HG02943 (cell line): Measurements from ENCODE around the gene SAFB2.

Experiments used
- ATAC-seq: cut with Tn5 transposase; IDR thresholded peaks from one replicate; pipeline ENCODE4 v1.9.1; 2021; ENCODE audit warnings: mild to moderate bottlenecking, low read depth, moderate library complexity; ENCODE audit not compliant: unreplicated experiment

The SAFB2 gene

GRCh38 chr19:5585461-5586299 lies 36.9 kb downstream of the SAFB2 start:
- no peak for ATAC-seq

- no peak for ATAC-seq
Observed at GRCh38 chr19:5580161-5580571, 42.4 kb downstream of the SAFB2 start.

- no peak for ATAC-seq
Observed at GRCh38 chr19:5579697-5580096, 42.9 kb downstream of the SAFB2 start.

- no peak for ATAC-seq
Observed at GRCh38 chr19:5579286-5579685, 43.3 kb downstream of the SAFB2 start.

GRCh38 chr19:5578097-5578846 lies 44.3 kb downstream of the SAFB2 start:
- no peak for ATAC-seq

- no peak for ATAC-seq
Observed at GRCh38 chr19:5575590-5575989, 47.0 kb downstream of the SAFB2 start.

GRCh38 chr19:5572556-5573286 lies 49.9 kb downstream of the SAFB2 start:
- ATAC-seq: no peak

- no peak for ATAC-seq
Observed at GRCh38 chr19:5571777-5572176, 50.8 kb downstream of the SAFB2 start.

GRCh38 chr19:5567970-5568407 lies 54.6 kb downstream of the SAFB2 start:
- ATAC-seq: no peak

GRCh38 chr19:5567360-5567969 lies 55.1 kb downstream of the SAFB2 start, which contains the start of gene TINCR:
TINCR (minus strand) TSS chr19:5567953.
- no peak for ATAC-seq

GRCh38 chr19:5564930-5565329 lies 57.6 kb downstream of the SAFB2 start:
- no peak for ATAC-seq

GRCh38 chr19:5563935-5564612 lies 58.5 kb downstream of the SAFB2 start:
- no peak for ATAC-seq

- ATAC-seq: no peak
Observed at GRCh38 chr19:5563008-5563431, 59.6 kb downstream of the SAFB2 start.

GRCh38 chr19:5562280-5562679 lies 60.3 kb downstream of the SAFB2 start:
- ATAC-seq: no peak

GRCh38 chr19:5561559-5561958 lies 61.0 kb downstream of the SAFB2 start:
- no peak for ATAC-seq

- ATAC-seq: no peak
Observed at GRCh38 chr19:5560156-5560555, 62.4 kb downstream of the SAFB2 start.

GRCh38 chr19:5559804-5560133 lies 62.8 kb downstream of the SAFB2 start:
- no peak for ATAC-seq

- ATAC-seq: no peak
Observed at GRCh38 chr19:5558101-5558621, 64.4 kb downstream of the SAFB2 start.

GRCh38 chr19:5557691-5558090 lies 64.9 kb downstream of the SAFB2 start:
- ATAC-seq: no peak

GRCh38 chr19:5554828-5555227 lies 67.7 kb downstream of the SAFB2 start:
- ATAC-seq: no peak
